ENCODE results near the gene SPTSSA.
"Not testable (repeated sequence)": the region's sequence is repeated elsewhere in the genome, so short reads cannot be mapped to it uniquely, and the experiment has no call there.

The SPTSSA gene

GRCh38 chr14:34426313-34427295, 35.4 kb downstream of the SPTSSA start:
- no peak for DNase-seq

GRCh38 chr14:34425095-34425851, 36.8 kb downstream of the SPTSSA start:
- DNase-seq, result no peak

GRCh38 chr14:34424488-34424887, 37.6 kb downstream of the SPTSSA start:
- DNase-seq, result no peak

- no peak for DNase-seq
Observed at GRCh38 chr14:34423445-34423844, 38.6 kb downstream of the SPTSSA start.

GRCh38 chr14:34420547-34421150, 41.4 kb downstream of the SPTSSA start:
- no peak for DNase-seq

- DNase-seq, result no peak
Observed at GRCh38 chr14:34409721-34410120, 52.3 kb downstream of the SPTSSA start.

- DNase-seq, result no peak
Observed at GRCh38 chr14:34407951-34408350, 54.1 kb downstream of the SPTSSA start.

GRCh38 chr14:34404416-34404815, 57.6 kb downstream of the SPTSSA start:
- no peak for DNase-seq

GRCh38 chr14:34403646-34404045, 58.4 kb downstream of the SPTSSA start:
- DNase-seq, result no peak

GRCh38 chr14:34398024-34398423, 64.0 kb downstream of the SPTSSA start:
- no peak for DNase-seq

GRCh38 chr14:34387974-34388516, 74.0 kb downstream of the SPTSSA start:
- no peak for DNase-seq

- no peak for DNase-seq
Observed at GRCh38 chr14:34386865-34387485, 75.1 kb downstream of the SPTSSA start.

- not testable (repeated sequence) for DNase-seq
Observed at GRCh38 chr14:34385881-34386280, 76.2 kb downstream of the SPTSSA start.

- no peak for DNase-seq
Observed at GRCh38 chr14:34383839-34384238, 78.2 kb downstream of the SPTSSA start.

Measured in CD4-positive, alpha-beta T cell treated with Interferon gamma for 1 hour (primary cell).